Activated CD4-positive, CD25-positive, alpha-beta regulatory T cell treated with anti-CD3 and anti-CD28 coated beads, Interleukin-2, amount 50 U/mL, for 24 hours (primary cell): ENCODE measurements around the gene KAT7.

Source experiments
- ATAC-seq, 2 donors: fragments of 150-1000 bp; cut with Tn5 transposase; one replicate each; pipeline ENCODE4 v1.10.0; 2021; ENCODE audit warnings: mild to moderate bottlenecking in 1 of 2, moderate library complexity in 1 of 2

KAT7 gene

GRCh38 chr17:49843774-49844350, 55.4 kb downstream of the KAT7 start:
- ATAC-seq, result no peak

DNA sequence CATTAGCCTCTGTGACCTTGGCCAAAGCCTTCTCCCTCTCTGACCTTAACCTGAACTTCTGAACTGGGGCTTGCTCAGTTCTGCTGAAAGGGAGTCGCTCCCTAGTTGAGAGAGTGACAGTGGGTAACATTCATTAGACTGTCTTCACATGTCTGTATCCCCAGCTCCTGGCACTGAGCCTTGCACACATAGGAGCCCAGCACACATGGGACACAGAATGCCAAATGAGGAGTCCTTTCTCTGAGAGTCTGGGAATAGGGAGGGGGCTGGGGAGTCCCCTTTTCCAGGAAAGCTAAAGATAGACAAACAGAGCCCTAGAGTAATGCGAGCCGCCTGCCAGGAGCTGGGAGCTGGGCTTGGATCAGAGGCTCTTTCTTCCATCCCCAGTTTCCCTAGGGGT, 56.8 kb downstream of the KAT7 start:
- no peak for ATAC-seq

DNA sequence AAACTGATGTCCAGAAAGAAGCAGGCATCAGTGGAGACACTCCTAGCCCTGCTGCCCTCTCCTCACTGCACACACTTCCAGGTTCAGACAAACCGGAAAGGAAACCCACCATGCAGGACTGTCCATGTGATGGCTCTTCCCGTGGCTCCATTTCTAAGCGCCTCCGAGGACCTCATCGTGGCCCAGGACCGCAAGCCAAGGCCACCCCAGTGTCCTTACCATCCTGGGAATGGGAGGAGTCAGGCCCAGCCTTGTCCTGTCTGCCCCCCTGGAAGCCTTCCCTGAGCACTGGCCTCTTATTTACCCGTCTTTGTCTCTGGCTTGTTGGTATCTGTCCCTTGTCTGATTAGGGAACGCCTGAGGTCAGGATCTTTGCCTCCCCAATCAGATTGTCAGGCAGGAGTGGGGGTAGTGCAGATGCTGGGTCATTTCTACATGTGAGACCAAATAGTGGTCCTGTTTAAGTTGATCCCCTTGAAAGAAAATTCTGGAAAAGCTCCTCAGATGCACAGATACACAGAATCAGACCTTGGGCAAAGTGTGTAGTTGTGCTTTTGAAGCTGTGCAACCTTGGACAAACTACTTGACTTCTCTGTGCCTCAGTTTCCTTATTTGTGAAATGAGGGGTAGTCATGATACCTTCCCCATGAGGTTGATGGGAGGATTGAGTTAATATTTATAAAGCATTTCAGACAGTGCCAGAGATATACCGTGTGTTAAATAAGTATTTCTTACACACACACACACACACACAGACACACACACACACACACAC, 58.6 kb downstream of the KAT7 start:
- no peak for ATAC-seq

DNA sequence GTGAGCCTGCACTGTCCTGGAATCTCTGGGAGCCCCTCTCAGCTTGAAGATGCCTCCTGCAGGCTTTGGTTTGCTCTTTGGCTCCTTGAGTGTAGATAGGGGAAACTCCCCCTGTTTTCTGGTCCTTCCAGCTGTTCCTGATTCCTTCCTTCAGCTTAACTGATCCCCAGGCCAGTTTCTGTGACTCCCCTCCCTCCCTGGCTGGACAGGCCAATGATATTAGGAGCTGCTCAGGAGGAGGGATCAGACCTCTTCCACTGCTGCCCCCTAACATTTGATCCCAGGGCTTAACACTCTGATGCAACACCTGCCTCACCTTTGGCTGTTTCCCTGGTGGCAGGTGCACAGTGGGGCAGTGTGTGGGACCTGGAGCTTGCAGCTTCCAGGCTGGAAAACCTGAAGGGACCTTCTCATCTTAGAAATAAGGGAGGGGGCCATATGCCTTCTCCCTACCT, 59.6 kb downstream of the KAT7 start, which contains the start of gene TAC4:
Gene TAC4 (minus strand): TSS at position 51 of the 455 bp plus-strand sequence. CDS start 52 bp downstream, outside the sequence.
- no peak for ATAC-seq

- no peak for ATAC-seq
Measured at GRCh38 chr17:49848739-49849138, 60.3 kb downstream of the KAT7 start.

DNA sequence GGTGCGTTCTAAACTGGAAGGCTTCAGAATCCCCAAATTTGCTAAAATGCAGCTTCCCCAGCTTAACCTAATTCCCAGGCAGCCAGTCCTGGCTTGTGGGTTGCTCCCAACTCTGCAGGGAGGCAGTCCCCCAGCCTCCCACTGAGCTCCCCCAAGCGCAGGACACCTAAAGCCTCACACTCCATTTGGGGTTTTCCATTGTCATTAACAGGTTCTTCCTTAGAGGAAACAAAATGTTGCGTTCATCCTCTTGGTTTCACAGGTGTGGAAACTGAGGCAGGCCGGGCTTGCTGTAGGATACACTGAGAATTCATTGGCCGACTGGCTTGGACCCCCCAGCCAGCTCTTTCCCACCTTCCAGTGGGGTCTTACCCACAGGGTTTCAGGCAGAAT, 61.7 kb downstream of the KAT7 start:
- ATAC-seq, result no peak

- peak; percentile 5 to 15 for ATAC-seq
Measured at GRCh38 chr17:49850772-49851386, 62.4 kb downstream of the KAT7 start.

GRCh38 chr17:49851387-49852291, 63.2 kb downstream of the KAT7 start:
- peak; percentile 60 to 69 for ATAC-seq

DNA sequence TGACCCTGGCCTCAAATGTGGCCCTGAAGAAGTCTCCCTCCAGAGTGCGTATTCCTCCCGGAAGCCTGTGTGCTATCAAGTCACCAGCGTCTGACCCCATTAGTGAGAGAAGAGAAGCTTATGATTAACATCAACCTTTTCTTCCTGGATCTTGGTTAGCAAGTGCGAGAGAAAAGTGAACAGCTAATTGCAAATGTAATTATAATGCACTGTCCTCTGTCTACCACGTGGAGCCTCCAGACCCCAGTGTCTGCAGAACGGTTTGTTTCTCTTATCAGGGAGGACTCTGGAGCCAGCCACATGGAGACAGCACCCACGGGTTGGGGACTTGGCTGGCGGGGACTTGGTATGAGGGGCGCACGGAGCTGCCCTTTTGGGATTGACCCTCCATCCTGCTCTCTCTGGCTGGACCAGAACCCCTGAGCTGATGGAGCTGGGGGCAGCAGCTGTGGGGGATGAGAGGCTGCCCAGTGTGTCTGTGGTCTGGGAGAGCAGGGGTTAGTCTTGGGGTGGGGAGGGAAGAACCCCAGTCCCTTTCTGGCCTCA, 65.1 kb downstream of the KAT7 start:
- ATAC-seq, result no peak

GRCh38 chr17:49854126-49854525, 65.6 kb downstream of the KAT7 start:
- ATAC-seq, result no peak

GRCh38 chr17:49858796-49859195, 70.3 kb downstream of the KAT7 start:
- ATAC-seq, result no peak

- ATAC-seq, result no peak
Measured at GRCh38 chr17:49859991-49860953, 71.8 kb downstream of the KAT7 start.

DNA sequence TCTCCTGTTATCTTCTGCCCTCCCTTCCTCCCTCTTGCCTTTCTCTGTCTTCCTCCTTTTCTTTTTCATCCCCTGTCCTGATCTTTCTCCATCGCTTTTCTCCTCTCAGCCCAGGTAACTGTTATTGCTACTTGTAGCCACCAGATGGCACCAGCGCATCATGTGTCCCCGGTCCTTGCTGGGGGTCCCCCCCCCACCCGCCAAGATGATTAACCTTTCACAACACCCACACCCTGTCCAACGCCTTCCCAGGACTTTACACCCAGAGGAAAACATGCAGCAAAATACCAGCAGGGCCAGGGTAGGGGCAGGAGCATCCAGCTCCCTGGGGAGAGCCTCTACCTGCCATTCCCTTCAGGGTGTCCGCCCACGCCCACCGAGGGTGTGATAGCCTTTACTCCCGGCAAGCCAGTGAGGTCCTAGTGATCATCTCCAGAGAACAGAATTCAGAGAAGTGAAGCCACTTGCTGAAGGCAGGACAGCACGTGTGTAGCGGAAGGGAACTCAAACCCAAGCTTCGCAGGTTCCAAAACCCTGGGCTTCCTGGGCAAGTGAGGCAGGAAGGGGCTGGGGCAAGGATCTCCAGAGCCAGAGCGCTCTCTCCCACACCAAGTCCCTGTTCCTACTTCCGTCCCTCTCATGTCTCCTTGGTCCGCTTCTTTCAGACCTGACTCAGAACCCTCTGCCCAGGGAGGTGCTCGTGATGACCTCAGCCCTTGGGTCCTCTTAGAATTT, 72.8 kb downstream of the KAT7 start:
- ATAC-seq, result peak; percentile 25 to 49

DNA sequence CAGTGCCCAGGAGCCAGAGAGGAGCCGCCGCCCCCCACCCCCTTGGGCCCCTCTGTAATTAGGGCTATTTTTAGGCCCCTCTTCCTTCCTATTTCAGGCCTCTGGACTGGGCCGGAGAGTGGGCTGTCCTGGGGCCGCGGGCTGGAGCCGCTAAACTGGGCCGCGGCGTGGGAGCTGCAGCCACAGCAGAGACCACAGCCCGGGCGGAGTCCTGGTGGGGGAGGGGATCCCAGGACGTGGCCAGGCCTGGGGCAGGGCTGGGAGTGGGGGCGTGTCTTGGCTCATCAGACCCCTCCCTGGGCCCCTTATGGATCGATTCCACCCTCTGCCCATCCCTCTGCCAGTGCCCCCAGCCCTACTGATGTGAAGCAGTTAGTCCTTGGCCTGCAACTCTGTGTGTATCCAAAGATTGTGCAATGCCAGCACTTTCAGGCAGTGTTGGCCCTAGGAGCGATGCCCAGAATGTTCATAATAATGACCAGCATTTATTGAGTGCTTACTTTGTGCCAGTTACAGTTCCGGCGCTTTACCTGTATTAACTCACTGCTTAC, 74.4 kb downstream of the KAT7 start:
- ATAC-seq, result no peak

DNA sequence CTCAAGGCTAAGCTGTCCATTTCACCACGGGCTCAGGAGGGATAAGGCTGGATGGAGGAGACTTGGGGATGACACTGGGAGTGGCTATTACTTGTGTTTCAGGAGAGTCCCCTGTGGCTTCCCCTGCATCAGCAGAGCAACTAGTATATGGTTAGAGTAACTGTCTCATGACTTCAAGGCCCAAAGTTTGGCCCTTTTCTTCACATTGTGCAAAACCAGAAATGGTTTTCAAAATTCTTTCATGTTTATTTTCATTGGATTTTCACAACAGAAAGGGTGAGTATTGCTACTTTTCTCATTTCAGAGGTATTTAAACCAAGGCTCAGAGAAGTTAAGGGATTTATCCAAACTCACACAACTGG, 77.5 kb downstream of the KAT7 start:
- no peak for ATAC-seq

DNA sequence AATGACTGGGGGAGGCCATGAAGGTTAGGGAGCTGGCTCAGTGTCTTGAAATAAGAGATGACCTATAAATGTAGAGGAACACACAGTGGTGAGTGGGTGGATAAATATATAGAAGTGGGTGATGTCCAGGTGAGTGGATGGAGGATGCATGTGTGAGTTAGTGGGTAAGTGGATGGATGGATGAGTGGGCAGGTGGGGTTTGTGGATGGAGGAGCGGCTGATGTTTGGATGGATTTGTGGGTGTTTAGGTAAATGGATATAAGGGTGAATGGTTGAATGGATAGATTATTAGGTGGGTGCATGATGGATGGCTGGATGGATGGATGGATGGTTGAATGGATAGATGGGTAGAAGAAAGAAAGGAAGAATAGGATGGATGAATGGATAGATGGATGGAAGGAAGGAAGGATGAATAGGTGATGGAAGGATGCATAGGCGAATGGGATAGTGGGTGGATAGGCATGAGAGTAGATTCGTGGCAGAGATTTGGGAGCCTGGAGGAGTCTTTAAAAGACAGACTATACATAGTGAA, 78.5 kb downstream of the KAT7 start:
- no peak for ATAC-seq

DNA sequence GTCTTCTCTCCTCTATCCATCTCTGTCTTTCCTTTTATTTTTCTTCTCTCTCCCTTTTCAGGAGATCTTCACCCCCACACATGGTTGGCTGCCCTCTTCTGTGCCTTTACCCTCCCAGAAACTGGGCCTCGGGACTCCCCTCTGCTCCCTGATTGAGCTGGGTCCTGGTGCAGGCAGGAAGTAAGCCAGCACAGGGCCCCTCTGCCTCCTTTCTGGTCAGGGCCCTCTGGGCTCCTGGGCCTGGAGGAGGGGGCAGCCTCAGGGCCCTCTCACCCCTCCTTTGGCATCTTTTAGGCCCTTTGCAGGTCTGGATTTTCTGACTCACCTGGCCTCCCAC, 80.5 kb downstream of the KAT7 start:
- ATAC-seq, result no peak

GRCh38 chr17:49870298-49870697, 81.8 kb downstream of the KAT7 start:
- no peak for ATAC-seq

GRCh38 chr17:49871211-49871610, 82.7 kb downstream of the KAT7 start:
- ATAC-seq, result no peak

DNA sequence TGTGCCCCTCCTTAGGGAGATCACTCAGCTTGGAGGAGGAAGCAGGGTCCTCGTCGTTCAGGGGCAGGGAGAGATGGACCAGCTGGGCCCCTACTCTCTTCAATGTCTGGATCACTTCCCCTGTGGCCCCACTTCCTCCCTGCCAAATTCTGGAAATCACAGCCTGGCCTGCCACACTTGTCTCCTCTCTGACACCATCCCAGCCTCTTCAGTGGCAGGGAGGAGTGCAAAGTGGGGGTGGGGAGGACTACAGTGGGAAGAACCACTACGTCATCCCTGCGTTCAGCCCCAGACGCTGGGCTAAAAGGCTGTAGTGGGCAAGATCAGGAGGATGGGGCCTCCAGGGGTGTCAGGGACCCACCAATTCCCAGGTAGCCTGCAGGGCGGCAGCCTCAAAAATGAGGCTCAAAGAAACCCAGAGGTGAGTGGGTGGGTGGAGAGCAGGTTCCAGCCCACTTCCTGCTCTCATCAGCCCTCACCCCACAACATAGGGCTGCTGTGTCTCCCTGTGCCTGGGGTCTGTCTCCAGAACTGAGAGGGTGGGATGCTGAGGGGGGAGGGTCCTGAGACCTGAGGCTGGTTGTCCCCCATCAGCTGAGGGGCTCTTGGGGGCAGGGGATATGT, 84.4 kb downstream of the KAT7 start:
- no peak for ATAC-seq
